GM10266 (cell line): Measurements from ENCODE around the gene TCF3.
"Not testable (repeated sequence)": the region's sequence is repeated elsewhere in the genome, so short reads cannot be mapped to it uniquely, and the experiment has no call there.

Experiments used
- DNase-seq: peaks from one replicate; pipeline ENCODE4 v3.0.0; 2012; ENCODE audit errors: extremely low spot score
- CTCF ChIP-seq: IDR thresholded peaks from 2 replicates; pipeline ENCODE4 v1.5.1; 2012; ENCODE audit warnings: mild to moderate bottlenecking, low read depth; ENCODE audit not compliant: control insufficient read depth, insufficient read depth; ENCODE audit errors: missing control alignments

TCF3 gene

GRCh38 chr19:1690699-1691307, 38.4 kb upstream of the TCF3 start:
- TF ChIP-seq CTCF, result no peak
- peak; percentile 79 for DNase-seq

GRCh38 chr19:1685785-1686184, 33.4 kb upstream of the TCF3 start:
- not testable (repeated sequence) for DNase-seq

GRCh38 chr19:1685046-1685445, 32.6 kb upstream of the TCF3 start:
- DNase-seq, result no peak
- no peak for TF ChIP-seq CTCF

- DNase-seq, result no peak
- no peak for TF ChIP-seq CTCF
Observed at GRCh38 chr19:1684573-1684912, 32.1 kb upstream of the TCF3 start.

- DNase-seq, result no peak
- TF ChIP-seq CTCF, result no peak
Observed at GRCh38 chr19:1683869-1684572, 31.6 kb upstream of the TCF3 start.

- DNase-seq, result no peak
- no peak for TF ChIP-seq CTCF
Observed at GRCh38 chr19:1680976-1681375, 28.6 kb upstream of the TCF3 start.

GRCh38 chr19:1678073-1678472, 25.7 kb upstream of the TCF3 start:
- DNase-seq, result no peak

More at GRCh38 chr19:1678073-1678472, 25.7 kb upstream of the TCF3 start:
- TF ChIP-seq CTCF, result no peak
